ENCODE measurements around the gene SHROOM4. TPM values are rescaled to one million over a fixed set of nuclear protein-coding genes. Genes with fewer than 3 reads are reported as not detected.

Gene SHROOM4
- total and polyA plus RNA-seq, 2 experiments from 2014 or later = 1.9 to 8.5 TPM

GRCh38 chrX:50697691-50698090 is 116.3 kb downstream of the SHROOM4 start (continued):
- TF ChIP-seq CTCF (conservative IDR thresholded peaks at IDR 0.05; ENCODE audit: low read depth in 2 of 2) (no peak), ZNF331 (CRISPR knock-in tag; IDR thresholded peaks at IDR 0.05; ENCODE audit: low read depth) (no peak)
- TF ChIP-seq, protein P1, sequence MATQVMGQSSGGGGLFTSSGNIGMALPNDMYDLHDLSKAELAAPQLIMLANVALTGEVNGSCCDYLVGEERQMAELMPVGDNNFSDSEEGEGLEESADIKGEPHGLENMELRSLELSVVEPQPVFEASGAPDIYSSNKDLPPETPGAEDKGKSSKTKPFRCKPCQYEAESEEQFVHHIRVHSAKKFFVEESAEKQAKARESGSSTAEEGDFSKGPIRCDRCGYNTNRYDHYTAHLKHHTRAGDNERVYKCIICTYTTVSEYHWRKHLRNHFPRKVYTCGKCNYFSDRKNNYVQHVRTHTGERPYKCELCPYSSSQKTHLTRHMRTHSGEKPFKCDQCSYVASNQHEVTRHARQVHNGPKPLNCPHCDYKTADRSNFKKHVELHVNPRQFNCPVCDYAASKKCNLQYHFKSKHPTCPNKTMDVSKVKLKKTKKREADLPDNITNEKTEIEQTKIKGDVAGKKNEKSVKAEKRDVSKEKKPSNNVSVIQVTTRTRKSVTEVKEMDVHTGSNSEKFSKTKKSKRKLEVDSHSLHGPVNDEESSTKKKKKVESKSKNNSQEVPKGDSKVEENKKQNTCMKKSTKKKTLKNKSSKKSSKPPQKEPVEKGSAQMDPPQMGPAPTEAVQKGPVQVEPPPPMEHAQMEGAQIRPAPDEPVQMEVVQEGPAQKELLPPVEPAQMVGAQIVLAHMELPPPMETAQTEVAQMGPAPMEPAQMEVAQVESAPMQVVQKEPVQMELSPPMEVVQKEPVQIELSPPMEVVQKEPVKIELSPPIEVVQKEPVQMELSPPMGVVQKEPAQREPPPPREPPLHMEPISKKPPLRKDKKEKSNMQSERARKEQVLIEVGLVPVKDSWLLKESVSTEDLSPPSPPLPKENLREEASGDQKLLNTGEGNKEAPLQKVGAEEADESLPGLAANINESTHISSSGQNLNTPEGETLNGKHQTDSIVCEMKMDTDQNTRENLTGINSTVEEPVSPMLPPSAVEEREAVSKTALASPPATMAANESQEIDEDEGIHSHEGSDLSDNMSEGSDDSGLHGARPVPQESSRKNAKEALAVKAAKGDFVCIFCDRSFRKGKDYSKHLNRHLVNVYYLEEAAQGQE (IDR thresholded peaks at IDR 0.05; ENCODE audit: unreplicated experiment) = no peak

DNA sequence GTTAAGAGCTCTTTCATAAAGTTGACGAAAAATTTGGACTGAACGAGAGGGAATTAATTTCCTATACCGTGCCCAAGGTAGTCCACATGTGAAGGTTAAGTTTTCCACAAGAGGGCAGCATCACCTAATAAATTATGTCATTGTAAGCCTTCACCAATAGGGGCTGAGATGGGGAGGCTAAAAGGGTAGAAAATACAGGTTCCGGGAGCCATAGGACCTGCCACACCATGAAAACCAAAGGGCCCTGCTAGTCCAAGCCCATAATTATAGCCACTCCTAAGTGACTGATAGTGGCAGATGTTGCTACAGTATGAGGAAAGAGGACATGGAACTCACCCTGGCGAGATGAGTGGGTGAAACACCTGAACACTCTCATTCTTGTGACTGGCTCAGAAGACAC is 122.2 kb downstream of the SHROOM4 start:
- no peaks in the 10 kb centered on the region for H3K27me3 Mint-ChIP-seq (ENCODE audit: insufficient read depth, low read depth, poor library complexity)
- no peaks in the 10 kb centered on the region for H3K9me3 Mint-ChIP-seq
- no peak overlapping the region for H3K4me3 Mint-ChIP-seq
- peak; percentile 67 for TF ChIP-seq CTCF (conservative IDR thresholded peaks at IDR 0.05; ENCODE audit: low read depth in 2 of 2)
- TF ChIP-seq, protein P2, sequence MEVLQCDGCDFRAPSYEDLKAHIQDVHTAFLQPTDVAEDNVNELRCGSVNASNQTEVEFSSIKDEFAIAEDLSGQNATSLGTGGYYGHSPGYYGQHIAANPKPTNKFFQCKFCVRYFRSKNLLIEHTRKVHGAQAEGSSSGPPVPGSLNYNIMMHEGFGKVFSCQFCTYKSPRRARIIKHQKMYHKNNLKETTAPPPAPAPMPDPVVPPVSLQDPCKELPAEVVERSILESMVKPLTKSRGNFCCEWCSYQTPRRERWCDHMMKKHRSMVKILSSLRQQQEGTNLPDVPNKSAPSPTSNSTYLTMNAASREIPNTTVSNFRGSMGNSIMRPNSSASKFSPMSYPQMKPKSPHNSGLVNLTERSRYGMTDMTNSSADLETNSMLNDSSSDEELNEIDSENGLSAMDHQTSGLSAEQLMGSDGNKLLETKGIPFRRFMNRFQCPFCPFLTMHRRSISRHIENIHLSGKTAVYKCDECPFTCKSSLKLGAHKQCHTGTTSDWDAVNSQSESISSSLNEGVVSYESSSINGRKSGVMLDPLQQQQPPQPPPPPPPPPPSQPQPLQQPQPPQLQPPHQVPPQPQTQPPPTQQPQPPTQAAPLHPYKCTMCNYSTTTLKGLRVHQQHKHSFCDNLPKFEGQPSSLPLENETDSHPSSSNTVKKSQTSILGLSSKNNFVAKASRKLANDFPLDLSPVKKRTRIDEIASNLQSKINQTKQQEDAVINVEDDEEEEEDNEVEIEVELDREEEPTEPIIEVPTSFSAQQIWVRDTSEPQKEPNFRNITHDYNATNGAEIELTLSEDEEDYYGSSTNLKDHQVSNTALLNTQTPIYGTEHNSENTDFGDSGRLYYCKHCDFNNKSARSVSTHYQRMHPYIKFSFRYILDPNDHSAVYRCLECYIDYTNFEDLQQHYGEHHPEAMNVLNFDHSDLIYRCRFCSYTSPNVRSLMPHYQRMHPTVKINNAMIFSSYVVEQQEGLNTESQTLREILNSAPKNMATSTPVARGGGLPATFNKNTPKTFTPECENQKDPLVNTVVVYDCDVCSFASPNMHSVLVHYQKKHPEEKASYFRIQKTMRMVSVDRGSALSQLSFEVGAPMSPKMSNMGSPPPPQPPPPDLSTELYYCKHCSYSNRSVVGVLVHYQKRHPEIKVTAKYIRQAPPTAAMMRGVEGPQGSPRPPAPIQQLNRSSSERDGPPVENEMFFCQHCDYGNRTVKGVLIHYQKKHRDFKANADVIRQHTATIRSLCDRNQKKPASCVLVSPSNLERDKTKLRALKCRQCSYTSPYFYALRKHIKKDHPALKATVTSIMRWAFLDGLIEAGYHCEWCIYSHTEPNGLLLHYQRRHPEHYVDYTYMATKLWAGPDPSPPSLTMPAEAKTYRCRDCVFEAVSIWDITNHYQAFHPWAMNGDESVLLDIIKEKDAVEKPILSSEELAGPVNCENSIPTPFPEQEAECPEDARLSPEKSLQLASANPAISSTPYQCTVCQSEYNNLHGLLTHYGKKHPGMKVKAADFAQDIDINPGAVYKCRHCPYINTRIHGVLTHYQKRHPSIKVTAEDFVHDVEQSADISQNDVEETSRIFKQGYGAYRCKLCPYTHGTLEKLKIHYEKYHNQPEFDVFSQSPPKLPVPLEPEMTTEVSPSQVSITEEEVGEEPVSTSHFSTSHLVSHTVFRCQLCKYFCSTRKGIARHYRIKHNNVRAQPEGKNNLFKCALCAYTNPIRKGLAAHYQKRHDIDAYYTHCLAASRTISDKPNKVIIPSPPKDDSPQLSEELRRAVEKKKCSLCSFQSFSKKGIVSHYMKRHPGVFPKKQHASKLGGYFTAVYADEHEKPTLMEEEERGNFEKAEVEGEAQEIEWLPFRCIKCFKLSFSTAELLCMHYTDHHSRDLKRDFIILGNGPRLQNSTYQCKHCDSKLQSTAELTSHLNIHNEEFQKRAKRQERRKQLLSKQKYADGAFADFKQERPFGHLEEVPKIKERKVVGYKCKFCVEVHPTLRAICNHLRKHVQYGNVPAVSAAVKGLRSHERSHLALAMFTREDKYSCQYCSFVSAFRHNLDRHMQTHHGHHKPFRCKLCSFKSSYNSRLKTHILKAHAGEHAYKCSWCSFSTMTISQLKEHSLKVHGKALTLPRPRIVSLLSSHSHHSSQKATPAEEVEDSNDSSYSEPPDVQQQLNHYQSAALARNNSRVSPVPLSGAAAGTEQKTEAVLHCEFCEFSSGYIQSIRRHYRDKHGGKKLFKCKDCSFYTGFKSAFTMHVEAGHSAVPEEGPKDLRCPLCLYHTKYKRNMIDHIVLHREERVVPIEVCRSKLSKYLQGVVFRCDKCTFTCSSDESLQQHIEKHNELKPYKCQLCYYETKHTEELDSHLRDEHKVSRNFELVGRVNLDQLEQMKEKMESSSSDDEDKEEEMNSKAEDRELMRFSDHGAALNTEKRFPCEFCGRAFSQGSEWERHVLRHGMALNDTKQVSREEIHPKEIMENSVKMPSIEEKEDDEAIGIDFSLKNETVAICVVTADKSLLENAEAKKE (CRISPR knock-in tag; IDR thresholded peaks at IDR 0.05) = no peak
- Histone ChIP-seq H3K4me1 (ENCODE audit: insufficient read depth) (no peaks in the 10 kb centered on the region), H3K79me2 (replicated peaks; ENCODE audit: insufficient read depth) (no peaks in the 10 kb centered on the region), H2AFZ (no peak overlapping the region), H3K36me3 (ENCODE audit: insufficient read depth) (no peaks in the 10 kb centered on the region), H3F3A (replicated peaks; ENCODE audit: low read depth) (no peaks in the 10 kb centered on the region), H4K20me1 (replicated peaks; ENCODE audit: insufficient read depth) (no peaks in the 10 kb centered on the region), H3K9me2 (ENCODE audit: insufficient read depth) (no peaks in the 10 kb centered on the region), H3K27ac (ENCODE audit: low read depth) (no peak overlapping the region), H3K27me3 (ENCODE audit: insufficient read depth) (no peaks in the 10 kb centered on the region), H3K4me2 (no peak overlapping the region), H3K4me3 (no peak overlapping the region)
- peak; percentile 83 for DNase-seq (ENCODE audit: low spot score)
- peak; percentile 86 for ATAC-seq
- H3K36me3 Mint-ChIP-seq (ENCODE audit: low read depth) = no peaks in the 10 kb centered on the region
- H3K27ac Mint-ChIP-seq = no peak overlapping the region
- peaks cover under 1% of the 10 kb centered on the region; the same call in 2 of the 3 replicates for H3K4me1 Mint-ChIP-seq
